Measurements from ENCODE around the gene ABTB2.

The ABTB2 gene

DNA sequence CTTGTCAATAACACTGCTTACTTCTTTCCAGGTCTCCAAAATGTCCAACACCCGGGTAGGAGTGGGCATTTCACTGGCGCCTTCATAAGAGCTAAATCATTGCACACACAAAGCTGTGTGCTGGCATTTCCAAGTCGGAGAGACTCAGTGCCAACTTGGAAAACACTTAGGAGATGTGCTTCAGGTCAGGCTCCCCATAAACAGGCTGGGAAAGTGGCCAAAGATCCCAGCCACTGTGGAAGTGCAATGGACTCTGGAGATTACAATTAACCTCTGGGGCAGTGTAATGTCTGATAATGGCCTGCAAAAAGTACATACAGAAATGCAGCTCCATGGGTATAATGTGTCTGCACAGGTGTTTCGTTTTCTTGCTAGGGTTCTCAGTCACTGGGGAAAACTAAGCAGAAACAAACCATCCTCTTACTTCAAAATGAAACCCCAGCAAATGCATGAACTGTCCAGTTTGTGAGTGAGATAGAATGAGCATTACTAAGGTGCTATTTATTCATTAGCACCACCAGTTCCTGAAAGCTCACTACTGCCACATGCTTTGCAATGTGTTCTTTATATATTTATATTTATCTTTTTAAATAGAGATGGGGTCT is 79.0 kb downstream of the ABTB2 start:
- DNase-seq, result no peak

DNA sequence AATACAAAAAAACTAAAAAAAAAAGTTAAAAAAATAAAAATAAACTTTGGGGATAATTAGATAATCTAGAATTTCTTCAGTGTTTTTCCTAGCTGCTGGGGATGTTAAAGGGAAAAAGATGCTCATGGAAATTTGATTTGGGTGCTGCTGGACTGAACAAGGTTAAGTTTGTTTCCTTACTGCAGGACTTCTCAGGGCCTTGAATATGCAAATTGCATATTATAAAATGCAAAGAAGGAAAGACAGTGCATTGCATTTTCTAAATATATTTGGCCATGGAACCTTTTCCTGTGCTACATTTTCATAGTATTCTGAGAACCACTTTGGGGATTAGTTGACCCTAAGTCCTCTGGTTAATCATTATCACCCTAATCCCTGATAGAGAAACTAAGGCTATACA is 79.6 kb downstream of the ABTB2 start:
- no peak for DNase-seq

DNA sequence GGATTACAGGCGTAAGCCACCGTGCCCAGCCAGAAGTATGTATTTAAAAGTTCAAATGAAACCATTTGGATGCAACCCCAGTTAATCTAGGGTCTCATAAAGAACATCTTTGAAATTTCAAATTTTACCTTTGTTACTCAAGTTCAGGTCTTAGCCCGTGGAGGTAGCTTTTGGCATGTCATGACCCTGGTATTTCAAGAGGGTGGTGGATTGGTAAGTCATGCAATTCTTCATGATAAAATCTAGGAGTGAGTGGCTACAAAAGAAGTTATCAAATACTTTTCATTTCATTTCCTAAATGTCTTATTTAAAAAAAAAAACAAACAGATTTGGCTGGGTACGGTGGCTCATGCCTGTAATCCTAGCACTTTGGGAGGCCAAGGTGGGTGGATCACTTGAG is 80.6 kb downstream of the ABTB2 start:
- DNase-seq, result no peak

DNA sequence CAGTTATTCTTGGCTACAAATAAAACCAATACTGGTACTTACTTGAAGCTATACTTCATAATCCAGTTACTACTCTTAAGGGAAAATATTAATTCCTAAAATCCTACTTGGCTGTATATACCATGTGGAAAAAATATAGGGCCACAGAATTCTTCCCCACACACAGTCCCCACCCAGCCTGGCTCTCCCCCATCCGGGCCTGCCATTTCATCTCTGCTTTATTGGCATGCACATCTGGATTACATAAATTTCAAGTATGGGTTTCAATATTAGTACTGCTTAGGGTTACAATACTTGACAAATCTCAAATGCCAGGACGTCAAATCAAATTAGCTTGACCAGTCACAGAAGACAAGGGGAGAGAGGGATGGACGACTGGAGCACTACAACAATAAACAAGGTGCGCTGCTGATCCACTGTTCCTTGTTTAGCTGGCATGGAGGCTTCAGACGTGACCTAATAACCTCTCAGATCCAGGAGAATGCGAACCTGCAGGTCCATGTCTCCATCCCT is 81.4 kb downstream of the ABTB2 start:
- no peak for DNase-seq

DNA sequence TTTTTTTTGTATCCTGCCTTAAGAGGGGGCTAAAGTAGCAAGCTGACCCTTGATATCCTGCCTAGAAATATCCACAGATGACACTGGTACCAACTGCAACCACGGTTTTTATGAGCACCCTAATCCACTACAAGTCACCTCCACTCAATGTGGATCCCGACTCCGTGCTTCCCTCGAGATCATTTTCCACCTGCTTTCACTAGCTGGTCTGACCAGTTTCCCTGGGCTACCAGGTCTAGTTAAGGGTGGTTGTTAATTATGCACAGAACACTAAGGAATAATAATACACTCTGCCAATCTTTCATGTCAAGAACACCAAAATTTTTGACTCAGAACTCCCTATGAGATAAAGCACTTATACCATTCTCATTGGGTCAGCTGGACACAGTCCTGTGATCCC is 82.3 kb downstream of the ABTB2 start:
- no peak for DNase-seq

DNA sequence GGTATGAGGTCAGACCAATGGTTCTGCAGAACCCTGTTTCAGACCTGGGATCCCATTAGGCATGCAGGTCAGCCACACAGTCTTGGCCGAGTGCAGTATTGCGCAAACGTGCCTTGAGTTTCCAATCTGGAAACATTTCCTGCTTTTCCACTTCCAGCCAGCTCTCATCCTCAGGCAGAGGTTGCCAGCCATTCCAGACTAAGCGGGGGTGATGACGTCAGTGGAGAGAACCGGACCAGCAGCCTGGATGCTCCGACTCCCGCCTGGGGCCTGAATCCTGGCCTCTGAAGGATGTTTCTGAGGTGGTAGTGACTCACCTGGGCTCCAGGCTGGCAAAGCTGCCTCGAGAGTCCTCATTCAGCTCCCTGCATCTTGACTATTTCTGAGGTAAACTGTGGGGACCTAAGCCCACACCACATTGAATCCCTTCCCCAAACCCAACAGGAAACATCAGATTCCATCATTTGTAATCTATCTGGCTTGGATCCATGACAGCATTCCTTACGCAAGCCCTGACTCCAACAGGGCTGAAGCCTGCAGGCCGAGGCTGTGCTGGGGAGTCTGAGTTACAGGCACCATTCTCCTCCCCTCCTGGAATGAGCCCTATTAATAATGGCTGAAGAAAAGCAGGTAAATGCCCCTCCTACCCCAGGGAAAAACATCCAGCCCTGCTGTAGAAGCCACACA is 83.0 kb downstream of the ABTB2 start:
- DNase-seq, result no peak

DNA sequence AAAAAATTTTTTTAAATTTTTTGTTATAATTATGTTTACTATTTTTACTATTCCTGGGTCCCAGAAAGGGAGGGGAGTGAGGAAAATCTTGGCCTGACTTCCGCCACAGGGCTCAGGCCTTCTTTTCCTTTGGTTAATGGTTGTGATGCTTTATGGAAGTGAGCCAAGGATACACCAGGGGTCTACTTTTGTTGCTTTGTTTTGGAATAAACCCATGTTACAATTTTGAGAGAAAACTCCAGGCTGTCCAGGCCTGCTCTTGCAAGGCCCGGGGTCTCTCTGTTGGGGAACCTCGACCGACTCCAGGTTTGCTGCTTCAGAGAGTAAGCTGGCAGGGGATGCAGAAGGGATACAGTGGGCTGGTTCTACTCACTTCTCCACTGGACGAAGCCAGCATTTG is 84.7 kb downstream of the ABTB2 start:
- DNase-seq, result no peak

DNA sequence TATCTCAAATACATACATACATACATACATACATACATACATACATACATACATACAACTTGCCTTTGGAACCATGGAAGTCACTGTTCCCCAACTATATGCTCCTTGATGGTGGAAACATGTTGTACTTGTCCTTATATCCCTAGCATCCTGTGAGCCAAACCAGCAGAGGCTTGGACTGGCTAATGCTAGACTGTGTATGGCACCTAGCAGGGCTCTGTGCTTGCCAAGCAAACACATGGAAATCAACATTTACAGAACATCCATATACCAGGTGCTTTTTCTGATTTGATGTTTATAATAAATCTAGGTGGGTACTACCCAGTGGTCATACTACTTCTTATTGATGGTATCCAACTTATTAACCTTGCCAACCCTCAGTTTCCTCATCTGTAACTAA is 86.1 kb downstream of the ABTB2 start:
- no peak for DNase-seq

DNA sequence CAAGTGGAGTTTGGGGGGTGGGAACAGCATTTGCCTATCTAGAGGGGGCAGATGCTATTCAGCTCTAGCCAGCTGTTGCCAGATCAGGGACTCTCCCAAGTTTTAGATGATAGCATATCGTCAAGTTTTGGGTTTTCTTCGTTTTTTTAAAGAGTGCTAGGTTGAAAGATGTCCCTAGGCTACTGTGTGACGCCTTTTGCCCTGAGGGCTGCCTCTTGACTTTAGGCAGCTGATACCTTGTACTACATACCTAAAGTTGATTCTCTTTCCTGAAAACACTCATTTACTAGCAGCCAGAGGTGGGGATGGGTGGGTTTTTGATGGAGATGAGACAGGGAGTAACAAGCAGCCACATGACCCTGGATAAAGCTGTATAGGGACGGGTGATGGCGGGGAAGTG is 87.1 kb downstream of the ABTB2 start:
- DNase-seq, result no peak

DNA sequence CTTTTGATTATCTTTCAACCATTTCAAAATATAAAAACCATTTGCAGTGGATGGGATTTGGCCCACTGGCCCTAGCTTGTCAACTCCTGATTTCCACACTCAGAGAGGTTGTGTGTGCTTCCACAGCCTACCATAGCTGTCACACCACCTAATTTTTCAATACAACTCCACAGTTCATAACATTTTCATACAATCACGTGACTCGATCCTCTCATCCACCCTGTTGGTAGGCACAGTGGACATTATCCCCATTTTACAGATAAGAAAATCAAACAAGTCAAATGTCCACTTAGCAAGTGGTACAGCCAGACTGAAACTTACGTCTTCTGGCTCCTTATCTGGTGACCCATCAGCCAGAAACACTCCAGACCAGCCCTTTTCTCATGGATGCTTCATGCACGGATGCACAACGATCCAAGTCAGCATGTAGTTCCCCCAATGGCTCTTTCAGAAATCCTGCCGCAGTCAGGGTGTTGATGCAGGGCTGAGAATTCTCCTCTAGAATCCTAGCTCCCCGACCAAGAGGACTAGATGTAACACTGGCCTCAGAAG is 88.0 kb downstream of the ABTB2 start:
- no peak for DNase-seq

DNA sequence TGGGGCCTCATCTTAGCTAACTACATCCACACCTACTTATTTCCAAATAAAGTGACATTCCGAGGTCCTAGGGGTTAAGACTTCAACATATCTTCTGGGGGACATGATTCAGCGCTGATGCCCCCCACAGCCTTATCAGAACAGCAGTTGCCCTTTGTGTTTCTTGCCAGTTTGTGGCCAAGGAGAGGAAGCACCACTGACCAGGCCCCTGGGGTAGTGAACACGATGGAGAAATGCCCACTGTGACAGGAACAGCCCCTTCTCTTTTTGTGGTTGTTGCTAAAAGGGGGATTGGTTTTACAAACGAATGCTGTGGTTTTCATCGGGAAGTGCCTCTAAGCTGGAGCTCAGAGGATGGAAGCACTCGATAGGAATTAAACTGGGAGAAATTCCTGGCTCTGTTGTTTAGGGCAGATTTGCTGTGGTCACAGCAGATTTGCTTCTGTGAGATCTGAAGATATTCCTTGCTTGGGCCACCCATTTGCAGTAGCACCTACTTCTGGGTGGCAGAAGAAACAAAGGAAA is 88.8 kb downstream of the ABTB2 start:
- DNase-seq, result no peak

DNA sequence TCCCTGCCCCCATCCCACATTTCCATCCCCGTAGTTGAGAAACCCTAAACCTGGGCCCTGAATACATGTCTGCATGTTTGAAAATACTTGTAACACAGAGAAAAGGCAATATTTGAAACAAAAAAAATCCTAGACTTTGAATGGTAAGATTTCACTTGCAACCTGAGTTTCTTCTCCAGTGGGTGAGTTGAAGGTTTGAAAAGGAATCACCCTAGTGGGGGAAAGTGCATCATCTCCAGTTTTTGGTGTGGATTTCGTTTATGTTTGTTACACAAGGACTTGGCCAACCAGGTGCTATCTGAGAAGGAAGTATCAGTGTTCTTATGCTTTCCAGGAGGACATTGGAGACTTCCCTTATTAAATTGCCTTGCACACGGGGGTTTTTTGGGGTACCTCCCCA is 90.4 kb downstream of the ABTB2 start:
- no peak for DNase-seq

DNA sequence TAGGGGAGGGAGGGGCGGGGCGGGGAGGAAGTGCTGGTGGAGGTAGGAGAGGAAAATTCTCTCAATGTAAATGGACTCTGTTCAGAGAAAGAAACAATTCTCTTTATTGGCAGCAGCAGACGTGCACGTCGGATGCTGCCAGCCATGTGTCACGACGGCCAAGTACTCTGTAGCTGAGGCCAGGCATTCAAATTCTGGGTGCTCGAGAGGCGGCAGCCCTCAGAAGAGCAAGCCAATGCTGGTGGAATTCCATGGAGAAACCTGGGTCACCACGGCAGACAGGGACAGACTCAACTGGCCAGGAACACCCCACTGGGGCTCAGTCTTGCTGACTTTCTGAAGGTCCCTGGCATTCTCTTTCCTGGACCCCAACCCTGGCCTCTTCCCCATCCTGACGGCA is 90.8 kb downstream of the ABTB2 start:
- DNase-seq, result no peak

DNA sequence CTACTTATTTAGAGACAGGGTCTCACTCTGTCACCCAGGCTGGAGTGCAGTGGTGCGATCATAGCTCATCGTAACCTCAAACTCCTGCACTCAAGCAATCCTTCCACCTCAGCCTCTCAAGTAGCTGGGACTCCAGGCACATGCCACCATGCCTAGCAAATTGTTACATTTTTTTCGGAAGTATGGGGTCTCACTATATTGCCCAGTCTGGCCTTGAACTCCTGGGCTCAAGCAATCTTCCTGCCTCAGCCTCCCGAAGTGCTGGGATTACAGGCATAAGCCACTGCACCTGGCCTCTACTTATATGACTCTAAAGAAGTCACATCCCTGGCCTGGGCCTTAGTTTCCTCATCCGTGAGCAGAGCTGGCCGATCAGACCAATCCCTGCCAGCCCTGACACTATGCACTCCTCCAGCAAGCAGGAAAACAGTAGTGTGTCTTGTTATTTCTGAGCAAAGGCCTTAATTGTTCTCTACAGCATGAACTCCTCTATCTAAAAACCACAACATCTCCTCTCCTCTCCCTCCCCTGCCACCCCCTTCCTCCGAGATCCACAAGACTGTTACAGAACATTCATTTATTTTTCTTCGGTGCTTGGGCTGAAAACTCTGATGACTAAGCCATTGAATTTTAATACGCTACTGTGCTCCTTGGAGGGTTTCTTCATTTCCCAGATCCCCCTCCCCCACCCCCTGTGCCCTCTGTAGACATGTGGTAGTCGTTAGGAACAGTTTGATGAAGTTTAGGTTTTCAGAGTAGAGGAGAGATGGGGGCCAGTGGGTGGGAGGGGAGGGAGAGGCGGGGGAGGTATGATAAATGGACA is 91.5 kb downstream of the ABTB2 start:
- DNase-seq, result no peak

DNA sequence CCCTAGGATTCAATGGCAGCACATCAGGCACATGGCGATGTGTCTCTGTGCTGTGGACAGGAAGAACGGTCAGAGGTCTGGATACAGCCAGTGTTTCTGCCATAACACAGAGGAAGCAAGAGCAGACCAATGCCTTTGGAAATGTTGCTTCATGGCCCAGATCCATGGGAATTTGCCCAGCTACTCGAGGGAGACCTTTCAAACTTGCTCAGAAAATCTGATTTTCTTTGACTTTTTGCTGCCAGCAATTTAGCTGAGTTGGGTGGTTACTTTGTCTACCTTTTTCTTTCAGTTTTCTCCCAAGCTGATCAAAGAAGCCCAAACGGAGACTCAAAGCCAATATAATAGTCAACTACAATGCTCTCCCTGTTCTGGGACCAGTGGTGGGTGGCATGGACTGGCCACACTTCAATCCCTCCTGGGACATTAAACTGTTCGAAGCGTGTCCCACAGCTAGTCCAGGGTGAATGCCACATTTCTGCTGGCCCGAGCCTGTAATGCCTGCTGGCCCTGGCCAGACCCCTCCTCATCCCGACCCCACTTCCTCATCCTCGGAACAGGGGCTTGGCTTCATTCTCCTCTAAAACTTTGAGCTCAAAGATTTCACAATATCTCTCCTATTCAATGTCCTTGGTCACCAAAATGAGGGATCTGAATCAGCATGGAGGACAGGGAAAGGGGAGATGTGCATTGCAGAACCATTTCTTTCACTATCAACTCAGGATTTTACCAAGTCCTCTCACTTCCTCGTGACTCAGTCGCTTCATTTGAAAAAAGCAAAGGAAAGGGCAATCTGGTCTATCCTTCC is 93.3 kb downstream of the ABTB2 start:
- DNase-seq, result no peak

DNA sequence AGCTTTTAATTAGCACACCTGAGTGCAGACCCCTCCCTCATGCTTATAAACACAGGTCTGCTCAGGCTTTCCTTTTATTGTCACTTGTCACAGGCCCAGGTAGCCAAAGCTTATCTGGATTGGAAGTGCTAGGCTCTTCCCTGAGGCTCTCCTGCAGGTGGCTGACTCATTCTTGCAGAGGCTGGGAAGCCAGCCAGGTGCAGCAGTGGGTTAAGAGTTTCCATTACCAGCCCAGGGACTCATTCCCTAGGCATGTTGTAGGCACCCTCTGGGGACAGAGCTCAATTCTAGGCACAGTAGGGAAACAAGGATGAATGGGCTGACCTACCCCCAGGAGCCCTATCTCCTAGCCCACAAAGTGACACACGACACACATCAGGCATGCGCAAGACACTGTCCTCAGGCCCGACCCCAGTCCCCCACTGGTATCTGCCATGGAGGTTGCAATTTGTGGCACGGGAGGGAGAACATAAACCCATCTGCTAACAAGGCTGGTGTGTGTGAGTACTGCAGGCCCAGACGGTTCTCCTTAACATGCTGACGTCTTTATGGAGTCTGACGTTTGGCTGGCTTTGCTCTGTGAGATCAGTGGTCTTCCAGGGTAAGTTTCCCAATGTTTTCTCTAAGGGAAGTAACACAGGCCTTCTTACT is 94.2 kb downstream of the ABTB2 start:
- DNase-seq, result no peak

DNA sequence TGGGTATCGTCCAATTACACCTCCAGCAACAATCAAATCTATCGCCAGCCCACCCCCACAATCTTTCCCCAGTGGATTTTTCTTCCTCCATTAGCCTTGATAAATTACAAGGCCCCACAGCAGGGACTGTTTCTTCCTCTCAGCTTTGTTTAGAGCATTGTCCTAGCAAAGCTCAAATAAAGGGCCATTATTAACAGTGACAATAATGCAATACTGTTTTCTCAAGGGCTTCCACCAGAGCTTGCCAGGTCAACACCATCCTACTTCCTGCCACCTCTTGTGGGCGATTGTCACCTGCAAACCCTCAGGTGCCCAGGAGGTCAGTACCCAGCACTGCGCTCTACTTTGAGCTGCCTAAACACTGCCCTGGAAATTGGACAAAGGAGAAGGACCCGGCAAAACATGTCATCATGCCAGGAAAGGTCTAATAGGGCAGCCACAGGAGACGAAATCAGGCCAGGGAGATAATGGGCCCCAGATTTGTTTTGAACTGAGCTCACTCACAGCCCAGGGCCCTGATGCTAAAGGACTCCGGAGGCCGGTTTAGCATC is 95.2 kb downstream of the ABTB2 start:
- no peak for DNase-seq

DNA sequence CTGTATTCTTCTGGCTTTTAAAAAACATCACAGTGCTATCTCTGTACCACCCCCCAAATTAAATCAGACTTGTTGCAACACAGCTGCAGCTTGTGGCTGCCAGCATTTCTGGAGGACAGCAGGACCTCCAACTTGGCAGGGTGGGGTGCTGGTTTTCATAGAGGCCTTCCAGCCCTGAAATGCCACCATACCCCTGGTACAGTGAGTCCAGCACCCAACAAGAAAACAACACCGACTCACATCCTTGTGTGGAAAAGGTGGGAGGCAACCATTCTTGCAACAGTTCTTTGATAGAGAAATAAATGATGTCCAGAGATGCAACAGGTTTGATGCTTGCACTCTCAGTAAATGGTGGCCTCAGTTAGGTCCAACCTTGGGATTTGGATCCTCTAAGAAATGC is 96.0 kb downstream of the ABTB2 start:
- DNase-seq, result no peak

DNA sequence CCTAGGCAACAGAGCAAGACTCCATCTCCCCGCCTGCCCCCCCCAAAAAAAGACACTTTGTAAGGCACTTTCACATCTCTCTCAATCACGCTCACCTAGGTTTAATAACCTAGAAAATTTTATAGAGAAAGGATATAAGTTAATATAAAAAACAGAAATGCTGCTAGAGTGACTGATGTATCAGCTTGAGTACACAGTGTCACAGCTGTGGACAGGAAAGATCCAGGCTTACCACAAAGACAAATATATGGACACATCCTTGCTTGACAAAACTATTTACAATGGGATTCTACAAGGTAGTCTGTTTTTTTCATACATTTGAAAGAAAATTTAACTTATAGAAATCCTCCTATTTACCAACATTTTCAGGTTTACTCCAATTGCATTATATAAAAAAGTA is 96.7 kb downstream of the ABTB2 start:
- DNase-seq, result no peak

DNA sequence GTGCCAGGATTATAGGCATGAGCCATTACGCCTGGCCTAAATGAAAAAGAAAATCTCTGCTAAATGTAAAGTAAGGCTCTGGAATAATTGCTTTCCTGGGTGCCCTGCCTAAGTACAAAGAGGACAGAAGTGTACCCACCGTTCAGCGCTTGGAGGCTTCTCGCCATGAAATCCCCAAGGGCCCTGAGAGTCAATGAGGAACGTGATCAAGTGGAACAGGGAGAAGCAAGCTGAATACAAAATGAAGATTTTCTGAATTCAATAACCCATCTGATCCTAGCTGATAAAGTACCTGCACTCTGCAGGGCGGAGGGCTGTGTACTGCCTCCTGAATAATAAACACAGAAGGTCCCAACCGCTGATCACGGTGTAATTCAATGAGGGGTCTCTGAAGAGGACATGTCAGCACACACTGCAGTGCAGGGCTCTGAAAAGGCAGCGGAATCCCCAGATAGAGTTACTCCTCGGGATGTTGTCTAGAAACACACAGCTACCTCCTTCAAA is 97.7 kb downstream of the ABTB2 start:
- DNase-seq, result no peak

DNA sequence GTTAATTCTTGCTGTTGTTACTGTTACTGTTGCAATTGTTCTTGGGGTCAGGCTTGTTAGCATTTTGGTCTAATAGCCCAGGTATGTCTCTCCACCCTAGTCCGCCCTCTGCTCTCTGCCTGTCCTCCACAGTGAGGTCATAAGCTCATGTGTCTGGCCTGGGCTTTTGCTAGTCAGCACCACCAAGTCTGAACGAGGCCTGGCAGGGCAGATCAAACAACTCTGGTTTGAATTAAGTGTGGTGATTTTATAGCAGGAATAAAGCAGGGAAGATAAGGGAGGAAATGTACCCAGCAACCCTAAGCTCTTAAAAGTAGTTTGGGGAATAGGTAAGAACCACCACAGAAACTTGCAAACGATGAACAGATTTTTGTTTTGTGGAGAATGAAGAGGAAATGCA is 98.7 kb downstream of the ABTB2 start:
- no peak for DNase-seq

DNA sequence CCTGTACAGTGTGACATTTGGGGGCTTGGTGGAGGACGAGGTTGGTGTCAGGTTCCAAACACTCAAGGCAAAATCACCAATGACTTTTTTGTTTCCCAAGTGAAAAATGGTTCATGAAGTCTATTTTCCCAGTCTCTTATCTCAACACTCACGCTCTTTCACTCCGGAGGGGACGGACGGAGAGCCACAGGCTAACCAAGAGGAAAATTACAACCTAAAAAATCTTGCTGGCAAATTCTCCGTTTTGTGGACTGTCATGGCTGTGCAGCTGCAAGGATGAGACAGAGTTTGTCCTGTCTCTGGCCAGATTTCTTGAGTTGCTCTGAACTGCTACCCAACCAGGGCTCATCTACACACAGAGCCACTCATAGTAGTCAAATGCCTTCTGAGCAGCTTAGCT is 101.2 kb downstream of the ABTB2 start:
- no peak for DNase-seq

All from stimulated activated CD4-positive, alpha-beta T cell treated with anti-CD3 and anti-CD28 coated beads, Interleukin-4, amount 100 ng/mL, for 24 hours (primary cell).